HG03378 (cell line): ENCODE data around the gene EHBP1.
"Not testable (repeated sequence)": the region's sequence is repeated elsewhere in the genome, so short reads cannot be mapped to it uniquely, and the experiment has no call there.

Source experiments
- ATAC-seq: cut with Tn5 transposase; IDR thresholded peaks from one replicate; pipeline ENCODE4 v1.9.1; 2021; ENCODE audit warnings: mild to moderate bottlenecking, moderate library complexity; ENCODE audit not compliant: unreplicated experiment

EHBP1 gene

DNA sequence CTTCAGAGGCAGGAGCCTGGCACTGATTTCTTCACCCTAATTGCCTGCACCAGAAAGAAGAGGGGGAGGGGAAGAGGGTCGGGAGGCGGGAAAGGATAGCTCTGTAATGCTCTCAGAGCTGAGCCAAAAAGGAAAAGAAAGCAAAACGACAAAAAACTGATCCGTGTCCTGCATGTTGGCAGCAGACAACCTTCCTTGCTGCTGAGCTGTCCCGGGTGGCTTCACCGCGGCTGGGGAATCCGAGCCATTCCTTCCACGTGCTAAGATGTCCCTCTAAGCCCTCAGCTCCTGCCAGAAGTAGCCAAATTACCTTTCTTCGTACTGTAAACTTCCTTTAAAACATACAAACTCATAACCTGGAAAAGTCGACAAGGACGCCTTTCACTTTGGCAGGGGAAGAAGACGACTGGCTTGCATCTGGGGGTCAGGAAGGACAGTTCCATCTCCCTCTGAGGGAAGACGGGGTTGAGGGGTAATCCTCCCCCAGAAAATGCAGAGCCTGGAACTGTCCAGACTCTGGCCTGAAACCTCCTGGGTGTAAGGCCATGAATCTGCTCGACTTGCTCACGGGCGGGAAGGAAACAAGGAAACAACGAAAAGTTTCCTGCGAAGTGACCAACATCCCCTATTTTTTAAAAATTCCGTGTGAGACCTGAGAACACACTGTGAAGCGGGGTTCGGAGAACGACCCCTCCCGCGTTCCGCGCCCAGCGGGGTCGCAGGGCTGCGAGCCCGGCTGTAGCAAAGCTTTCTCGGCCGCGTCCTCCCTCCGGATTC lies 352.8 kb downstream of the EHBP1 start:
- ATAC-seq, result no peak

DNA sequence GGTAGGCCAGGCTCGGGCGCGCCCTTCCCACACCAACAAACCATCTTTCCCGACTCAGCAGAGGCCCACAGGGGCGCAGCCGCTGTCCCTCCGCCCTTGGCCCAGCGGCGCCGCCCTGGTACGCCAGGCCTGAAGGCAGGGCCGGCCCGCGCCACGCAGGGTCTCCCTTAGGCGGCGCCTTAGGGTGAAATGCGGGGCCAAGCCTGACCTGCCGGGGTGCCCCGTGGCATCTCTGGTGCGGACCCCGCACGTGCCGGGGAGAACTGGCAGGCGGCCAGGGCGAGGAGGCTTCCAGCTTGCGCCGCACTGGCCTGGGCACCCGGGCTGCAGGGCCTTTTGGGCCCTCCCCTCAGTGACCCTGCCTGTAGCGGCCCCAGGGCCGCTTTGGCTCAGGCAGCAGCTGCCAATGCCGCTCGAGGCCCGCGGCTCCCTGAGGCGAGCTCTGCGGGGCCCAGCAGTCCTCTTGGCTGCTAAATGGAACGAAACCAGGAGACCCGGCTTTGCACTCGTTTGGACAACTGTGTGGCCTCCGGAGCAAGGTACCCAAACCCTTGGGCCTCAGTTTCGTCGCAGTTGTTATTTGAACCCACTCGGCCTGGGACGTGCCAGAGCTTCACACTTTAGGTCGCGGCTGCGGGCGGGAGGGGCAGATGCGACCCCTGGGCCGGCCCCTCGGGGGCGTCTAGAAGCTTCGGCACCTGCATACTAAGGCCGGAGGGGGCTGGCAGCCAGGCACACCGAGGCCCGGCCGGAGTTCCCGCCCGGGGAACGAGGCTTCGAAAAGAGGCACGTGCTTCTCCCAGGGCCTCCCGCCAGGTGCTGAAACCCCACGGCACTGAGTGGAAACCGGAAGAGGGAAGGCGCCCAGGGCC lies 353.6 kb downstream of the EHBP1 start:
- no peak for ATAC-seq

DNA sequence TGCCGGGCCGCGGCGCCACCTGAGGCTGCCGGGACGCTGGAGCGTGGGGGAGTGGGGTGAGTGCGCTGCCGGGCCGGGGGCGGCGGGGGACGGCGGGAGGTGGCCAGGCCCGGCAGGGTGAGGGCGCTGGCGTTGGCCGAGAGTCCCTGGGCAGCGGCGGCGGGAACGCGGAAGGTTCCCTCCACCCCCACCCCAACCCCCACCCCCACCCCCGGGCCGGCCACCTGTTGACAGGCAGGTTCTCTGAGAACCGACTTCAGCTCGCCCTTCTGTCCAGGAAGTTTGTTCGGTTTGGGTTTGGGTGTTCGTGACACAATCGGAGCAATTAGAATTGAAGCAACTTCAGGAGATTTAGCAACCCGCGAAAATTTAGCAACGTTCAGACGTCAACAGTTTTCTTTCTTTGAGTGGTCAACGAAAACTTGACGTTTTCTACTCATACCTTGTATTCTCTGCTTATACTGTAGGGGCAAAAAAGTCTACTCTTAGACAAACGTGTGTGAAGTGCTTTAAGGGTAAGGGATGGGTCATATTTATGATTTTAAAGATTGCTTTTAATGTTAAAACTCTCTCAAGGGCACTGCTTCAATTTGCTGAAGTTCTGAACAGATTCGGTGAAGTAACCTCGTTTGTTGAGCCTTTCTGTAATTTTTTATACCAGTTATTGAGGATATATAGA lies 354.4 kb downstream of the EHBP1 start:
- ATAC-seq, result no peak

DNA sequence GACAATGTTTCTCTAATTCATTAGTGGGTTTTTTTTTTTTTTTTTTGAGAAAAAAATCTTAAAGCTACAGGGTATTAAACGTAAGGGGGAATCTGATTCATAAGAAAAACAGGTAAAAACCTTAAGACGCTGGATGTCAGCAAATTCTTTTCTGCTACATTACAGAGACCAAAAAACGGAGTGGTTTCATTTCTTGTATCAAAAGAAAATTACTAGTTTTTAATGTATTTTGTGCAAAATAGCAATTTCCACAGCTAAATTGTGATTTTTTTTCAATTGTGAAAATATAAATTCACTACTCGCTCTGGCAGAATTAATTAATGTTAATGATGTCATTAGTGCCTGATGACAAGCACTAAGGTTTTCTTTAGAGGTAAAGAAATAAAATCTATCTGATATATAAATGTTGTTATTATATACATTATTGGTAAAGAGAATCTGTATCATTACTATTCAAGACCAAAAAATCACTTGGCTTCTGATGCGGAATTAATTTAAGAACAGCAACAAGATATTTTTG lies 355.0 kb downstream of the EHBP1 start:
- ATAC-seq, result no peak

DNA sequence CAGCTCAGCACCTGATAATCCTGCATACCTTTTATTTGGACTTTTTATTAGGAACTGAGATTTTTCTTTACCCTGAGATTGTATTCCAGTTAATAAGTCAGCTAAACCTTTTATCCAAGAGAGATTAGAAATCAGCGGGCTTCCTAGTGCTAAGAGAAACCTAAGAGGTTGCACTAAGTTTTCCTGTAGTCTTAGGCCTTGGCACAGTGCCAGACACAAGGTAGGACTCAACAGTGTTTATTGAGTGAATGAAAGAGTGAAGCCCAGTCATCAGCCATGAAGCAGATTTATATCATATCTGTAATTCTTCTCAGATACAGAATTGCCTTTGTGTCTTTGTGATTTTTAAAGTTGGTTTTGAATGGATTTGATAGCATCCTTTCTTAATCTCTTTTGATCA lies 358.7 kb downstream of the EHBP1 start:
- ATAC-seq, result no peak

DNA sequence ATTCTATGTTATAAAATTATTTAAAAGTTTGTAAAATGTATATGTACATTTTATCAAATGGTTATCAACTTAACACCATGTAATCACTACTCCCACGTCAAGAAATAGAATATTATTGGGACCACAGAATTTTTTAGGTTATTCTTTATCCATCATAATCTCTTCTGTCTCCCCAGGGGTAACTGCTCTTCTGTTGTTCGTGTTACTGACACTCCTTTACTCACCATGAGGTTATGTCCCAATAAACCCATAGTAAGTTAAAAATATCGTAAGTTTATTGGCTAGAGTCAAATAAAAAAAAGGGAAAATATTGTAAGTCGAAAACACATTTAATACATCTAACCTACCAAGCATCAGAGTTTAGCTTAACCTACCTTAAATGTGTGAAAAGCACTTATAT lies 359.1 kb downstream of the EHBP1 start:
- ATAC-seq, result no peak

DNA sequence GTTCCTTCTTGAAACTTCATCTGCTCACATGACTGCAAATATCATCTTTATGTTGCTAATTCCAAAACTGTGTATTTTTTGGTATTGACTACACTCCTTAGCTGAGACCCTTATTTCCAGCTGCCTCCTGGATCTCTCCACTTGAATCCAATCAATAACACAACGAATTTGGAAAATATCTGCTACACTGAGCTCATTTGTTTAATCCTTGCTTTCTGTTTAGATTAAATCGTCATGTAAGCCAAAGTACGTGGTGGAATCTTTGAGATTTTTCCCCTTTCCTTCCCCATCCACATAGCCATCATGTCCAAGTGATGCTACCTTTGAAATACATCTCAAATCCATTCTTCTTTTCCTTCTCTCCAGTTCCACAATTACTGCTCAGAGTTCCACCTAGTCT lies 360.8 kb downstream of the EHBP1 start:
- no peak for ATAC-seq

DNA sequence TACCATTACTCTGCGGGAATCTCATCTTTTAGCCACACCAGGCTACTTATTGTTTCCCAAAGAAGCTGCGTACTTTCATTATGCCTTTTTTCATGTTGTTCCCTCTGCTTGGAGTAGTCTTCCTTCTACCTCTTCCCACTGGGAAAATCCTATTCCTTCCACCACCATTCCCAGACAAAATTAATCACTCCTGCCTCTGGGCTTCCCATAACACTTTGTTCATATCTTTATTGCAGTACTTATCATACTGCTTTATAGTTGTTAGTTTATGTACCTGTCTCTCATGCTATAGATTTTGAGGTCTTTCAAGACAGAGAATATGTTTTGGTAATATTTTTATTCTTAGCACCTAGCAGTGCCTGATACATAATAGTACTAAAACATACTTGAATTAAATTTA lies 361.3 kb downstream of the EHBP1 start:
- ATAC-seq, result no peak

DNA sequence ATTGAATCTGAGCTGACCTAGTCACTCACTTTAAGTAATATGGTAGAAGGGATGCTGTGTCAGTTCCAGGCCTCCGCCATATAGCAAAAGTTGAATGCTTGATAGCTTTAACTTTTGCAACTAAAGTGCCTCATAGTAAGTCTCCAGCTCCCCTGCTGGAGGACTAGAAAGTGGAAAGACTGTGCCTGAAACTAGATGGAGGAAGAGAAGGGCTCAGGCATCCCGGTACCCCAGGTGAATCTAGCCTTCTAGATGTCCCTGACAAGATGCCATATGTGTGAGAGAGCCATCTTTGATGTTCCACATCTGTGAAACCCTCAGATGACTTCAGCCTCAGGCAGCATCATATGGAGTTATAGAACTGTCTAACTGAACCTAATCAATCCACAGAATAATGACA lies 366.2 kb downstream of the EHBP1 start:
- no peak for ATAC-seq

DNA sequence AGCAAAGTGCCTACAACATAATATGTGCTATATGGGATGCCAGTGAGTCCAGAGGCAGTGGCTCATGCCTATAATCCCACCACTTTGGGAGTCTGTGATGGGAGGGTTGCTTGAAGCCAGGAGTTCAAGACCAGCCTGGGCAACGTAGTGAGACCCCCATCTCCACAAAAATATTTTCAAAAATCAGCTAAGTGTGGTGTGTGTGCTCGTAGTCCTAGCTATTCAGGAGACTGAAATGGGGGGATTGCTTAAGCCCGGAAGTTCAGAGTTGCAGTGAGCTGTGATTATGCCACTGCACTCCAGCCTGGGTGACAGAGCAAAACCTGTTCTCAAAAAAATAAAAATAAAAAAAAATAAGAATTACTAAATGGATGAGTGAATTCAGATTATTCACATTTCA lies 368.5 kb downstream of the EHBP1 start:
- no peak for ATAC-seq

DNA sequence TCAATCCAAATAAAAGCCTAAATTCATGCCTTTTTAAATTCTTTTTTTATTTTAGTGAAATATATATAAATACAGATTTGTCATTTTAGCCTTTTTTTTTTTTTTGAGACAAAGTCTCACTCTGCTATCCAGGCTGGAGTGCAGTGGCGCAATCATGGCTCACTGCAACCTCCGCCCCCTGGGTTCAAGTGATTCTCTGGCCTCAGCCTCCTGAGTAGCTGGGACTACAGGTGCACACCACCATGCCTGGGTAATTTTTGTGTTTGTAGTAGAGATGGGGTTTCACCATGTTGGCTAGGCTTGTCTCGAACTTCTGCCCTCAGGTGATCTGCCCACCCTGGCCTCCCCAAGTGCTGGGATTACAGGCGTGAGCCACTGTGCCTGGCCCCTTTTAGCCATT lies 368.9 kb downstream of the EHBP1 start:
- ATAC-seq, result not testable (repeated sequence)

DNA sequence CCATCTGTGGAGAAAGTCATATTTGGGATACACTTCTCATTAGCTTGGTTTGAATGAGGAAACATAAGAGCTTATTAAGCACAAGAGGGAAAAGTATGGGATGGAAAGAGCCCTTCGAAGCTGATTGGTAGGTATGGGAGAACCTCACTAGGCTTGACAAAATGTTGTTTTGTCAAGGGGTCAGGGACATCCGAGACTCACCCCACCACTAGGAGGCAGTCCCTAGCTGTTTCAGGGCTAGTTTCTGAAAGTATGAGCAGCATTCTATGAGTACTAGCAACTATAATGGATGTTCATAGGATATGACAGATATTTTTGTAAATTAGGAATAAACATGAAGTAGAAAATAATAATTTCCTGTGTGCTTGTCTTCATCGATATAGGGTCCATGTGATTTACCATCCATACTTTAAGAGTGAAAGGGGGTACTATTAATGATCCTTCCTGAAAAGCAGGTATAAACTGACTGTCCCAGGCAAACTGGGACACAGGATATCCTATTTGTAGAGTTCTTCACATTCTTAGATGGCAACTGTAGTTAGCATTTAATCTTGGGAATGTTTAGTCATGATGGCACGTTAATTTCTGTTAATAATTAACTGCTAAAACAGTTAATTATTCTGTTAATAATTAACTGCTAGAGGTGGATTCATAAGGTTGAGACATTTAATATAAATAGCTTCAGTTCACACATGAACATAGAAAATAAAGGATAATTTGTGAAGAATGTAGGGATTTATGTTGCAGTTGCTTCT lies 373.5 kb downstream of the EHBP1 start:
- ATAC-seq, result no peak

DNA sequence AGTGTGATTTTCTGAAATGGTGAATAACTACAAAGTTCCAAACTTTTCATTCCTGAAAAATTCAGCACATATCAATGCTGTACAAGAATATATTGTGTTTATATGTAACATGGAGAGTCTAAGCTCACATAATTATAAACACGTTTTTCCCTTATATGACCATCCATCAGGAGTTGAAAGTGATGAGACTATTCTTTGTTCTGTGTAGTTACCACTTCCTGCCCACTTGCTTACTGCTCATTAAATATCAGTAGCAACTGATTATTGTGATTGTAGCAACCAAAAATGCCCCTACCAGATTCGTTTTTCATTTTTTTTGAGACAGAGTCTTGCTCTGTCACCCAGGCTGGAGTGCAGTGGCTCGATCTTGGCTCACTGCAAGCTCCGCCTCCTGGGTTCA lies 375.9 kb downstream of the EHBP1 start:
- no peak for ATAC-seq

DNA sequence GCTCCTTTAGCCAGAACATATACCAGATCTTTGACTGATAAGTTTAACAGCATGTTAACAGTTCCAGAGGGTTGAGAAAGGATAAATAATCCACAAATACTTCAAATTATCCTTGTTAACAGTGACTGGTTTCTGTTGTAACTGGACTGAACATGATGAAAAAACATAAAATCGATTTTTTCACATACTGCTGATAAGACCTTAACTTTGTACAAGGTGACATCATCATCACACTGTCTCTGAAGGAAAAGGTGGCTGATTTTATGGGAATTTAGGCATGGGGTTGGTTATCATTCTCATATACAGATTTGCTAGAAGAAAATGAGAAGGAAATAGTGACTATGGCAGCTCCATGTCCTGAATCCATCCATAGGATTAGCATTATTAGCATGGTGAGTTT lies 381.2 kb downstream of the EHBP1 start:
- ATAC-seq, result no peak

DNA sequence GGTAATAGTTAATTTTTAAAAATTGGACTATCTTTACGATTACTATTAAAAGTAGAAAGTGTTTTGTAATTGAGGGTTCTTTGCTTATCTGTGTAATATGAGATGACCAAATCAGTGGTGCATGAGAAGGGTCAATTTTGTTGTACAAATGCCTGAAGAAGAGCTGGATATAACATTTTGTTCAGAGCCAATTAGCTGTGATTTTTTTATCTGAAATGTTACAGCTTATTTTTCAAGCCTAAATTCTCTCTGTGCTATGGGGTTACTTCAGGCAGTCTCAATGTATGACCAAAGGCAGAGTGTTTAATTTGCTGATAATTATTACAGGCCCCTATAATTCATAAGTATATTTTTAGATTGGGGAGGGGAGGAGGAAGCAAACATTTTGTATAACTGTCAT lies 386.9 kb downstream of the EHBP1 start:
- no peak for ATAC-seq

DNA sequence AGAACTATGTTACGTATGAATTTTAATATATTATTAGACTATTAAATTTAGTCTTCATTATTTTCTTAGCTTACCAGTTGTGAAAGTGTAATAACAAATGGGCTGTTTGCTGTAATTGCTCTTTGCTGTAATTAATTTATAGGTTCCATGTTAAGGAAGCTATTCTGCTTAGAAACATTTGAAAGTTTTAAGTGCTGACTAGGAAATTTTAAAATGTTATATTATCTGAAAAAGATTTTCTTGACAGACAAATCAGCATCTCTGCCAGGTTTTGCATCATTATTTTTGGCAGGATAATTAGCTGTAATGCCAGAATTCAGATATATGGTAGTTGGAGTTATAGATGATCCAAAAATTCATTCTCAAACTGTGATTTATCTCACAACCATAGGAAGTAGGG lies 387.3 kb downstream of the EHBP1 start:
- ATAC-seq, result no peak

DNA sequence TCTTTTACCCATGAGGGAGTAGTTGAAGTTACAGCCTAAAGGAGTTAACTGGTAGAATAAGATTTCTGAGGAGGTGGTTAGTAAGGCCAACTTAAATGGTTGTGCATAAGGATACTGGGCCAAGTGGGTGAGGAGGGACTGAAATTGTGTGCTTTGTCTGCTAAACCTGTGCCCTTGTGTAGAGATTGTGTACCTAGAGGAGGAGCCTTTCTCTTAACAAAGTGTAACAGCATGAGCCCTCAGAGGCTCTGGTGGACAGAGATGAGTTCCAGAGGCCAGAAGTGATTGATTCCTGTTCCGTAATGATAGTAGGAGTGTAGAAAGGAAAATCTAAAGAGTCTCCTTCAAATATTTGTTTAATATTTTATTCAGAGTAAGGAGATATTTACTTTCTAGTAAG lies 388.0 kb downstream of the EHBP1 start:
- ATAC-seq, result no peak
